Peyer's patch (tissue), 4 donors: ENCODE measurements around the gene TIMM21. TPM values are rescaled to one million over a fixed set of nuclear protein-coding genes. Genes with fewer than 3 reads are reported as not detected.

Source experiments
- DNase-seq, 3 donors: peaks; one replicate each; pipeline ENCODE4 v3.0.0-alpha.2; 2017 to 2019
- H3K27ac ChIP-seq, 4 donors: fragments of 200-600 bp; sonication (generic); one replicate each; pipeline ENCODE4 v1.5.1; 2016 to 2019
- H3K27me3 ChIP-seq, 2 donors: fragments of 200-600 bp; sonication (generic); one replicate each; pipeline ENCODE4 v1.5.1; 2019
- H3K36me3 ChIP-seq, 3 donors: fragments of 200-600 bp; sonication (generic); one replicate each; pipeline ENCODE4 v1.5.1; 2016 to 2019
- H3K4me1 ChIP-seq, 4 donors: fragments of 200-600 bp; sonication (generic); one replicate each; pipeline ENCODE4 v1.5.1; 2016 to 2019
- H3K4me3 ChIP-seq, 4 donors: fragments of 200-600 bp; sonication (generic); 1 replicate in 3 of 4; 2 replicates in 1 of 4; pipeline ENCODE4 v1.5.1; 2016 to 2019; ENCODE audit warnings: mild to moderate bottlenecking in 1 of 4
- H3K9me3 ChIP-seq, 4 donors: fragments of 200-600 bp; sonication (generic); one replicate each; pipeline ENCODE4 v1.5.1; 2016 to 2019; ENCODE audit warnings: mild to moderate bottlenecking in 1 of 4
- POLR2A ChIP-seq, 2 donors: fragments of 450-650 bp; IDR thresholded peaks; one replicate each; pipeline ENCODE4 v1.5.1; 2017; ENCODE audit warnings: antibody characterized with exemption in 2 of 2, mild to moderate bottlenecking in 2 of 2, moderate library complexity in 2 of 2
- total RNA-seq, 4 donors: library from RNA; depleted of rRNA; stranded (reverse); fragments of >200 nt; gene quantifications; one replicate each; pipeline ENCODE4 v1.1.0, GENCODE V29; 2016
- TF ChIP-seq, protein P1 (sequence below), 6 experiments: fragments of 450-650 bp in 4 of 6; fragments of 200-600 bp in 2 of 6; sonication (generic) in 1 of 6; IDR thresholded peaks; one replicate each; pipeline ENCODE4 v1.5.1; 2017 to 2019; ENCODE audit warnings: antibody characterized with exemption in 6 of 6, mild to moderate bottlenecking in 3 of 6, moderate library complexity in 1 of 6

Gene TIMM21
- total RNA-seq, 4 donors from 2014 or later = 15.9 to 36.3 (median 22.2) TPM

DNA sequence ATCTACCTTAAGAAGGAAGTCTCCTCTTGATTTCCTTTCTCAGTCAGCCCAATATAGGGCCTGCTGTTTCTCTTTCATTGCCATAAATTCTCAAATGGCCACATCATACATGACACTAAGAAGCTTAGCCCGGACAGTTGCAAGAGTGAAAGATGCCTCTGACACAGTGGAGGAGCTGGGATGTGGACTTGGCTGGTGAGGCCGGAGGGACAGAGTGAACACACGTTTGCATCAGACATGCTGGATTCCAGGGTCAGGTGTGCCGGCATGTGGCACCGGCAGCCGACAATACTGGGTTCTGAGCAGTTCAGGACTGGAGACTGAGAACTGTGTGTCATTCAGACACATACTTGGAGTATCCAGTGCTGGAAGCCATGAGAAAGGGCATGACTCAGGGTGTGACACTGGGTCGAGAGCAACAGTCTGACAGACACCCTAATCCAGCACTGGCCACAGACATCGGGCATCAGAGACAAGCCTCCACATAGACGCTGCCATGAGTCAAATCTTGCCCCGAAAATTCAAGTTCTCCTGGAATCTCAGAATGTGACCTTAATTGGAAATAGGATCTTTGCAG, 31.4 kb downstream of the TIMM21 start:
- Histone ChIP-seq H3K27ac (no peak overlapping the region), H3K4me3 (no peak overlapping the region), H3K9me3 (no peaks in the 10 kb centered on the region), H3K36me3 (no peaks in the 10 kb centered on the region), H3K4me1 (no peaks in the 10 kb centered on the region), H3K27me3 (no peaks in the 10 kb centered on the region)
- no peak for DNase-seq
- no peak for TF ChIP-seq POLR2A (IDR thresholded peaks at IDR 0.05)
- TF ChIP-seq, protein P1, sequence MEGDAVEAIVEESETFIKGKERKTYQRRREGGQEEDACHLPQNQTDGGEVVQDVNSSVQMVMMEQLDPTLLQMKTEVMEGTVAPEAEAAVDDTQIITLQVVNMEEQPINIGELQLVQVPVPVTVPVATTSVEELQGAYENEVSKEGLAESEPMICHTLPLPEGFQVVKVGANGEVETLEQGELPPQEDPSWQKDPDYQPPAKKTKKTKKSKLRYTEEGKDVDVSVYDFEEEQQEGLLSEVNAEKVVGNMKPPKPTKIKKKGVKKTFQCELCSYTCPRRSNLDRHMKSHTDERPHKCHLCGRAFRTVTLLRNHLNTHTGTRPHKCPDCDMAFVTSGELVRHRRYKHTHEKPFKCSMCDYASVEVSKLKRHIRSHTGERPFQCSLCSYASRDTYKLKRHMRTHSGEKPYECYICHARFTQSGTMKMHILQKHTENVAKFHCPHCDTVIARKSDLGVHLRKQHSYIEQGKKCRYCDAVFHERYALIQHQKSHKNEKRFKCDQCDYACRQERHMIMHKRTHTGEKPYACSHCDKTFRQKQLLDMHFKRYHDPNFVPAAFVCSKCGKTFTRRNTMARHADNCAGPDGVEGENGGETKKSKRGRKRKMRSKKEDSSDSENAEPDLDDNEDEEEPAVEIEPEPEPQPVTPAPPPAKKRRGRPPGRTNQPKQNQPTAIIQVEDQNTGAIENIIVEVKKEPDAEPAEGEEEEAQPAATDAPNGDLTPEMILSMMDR (IDR thresholded peaks at IDR 0.05) = no peak

DNA sequence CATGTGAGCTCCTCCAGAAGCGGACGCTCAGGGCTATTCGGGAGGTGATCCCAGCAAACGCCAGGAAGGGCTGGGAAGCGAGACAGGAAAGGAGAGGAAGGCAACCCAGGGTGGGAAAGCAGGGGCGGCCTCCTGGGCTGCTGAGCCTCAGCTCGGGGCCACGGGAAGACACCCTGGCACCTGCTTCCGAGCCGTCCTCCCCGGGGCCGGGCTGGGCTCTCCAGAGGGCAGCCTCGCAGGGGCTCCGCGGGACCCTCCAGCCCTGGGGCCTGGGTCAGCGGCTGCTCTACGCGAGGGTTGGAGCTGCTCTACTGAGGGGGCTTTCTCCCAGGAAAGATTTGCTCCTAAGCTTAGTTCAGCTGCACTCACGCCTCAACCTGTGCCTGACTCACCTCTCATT, 34.0 kb downstream of the TIMM21 start:
- Histone ChIP-seq H3K36me3 (no peaks in the 10 kb centered on the region), H3K4me3 (no peak overlapping the region), H3K4me1 (no peaks in the 10 kb centered on the region), H3K9me3 (no peaks in the 10 kb centered on the region), H3K27me3 (no peaks in the 10 kb centered on the region), H3K27ac (no peak overlapping the region)
- TF ChIP-seq, protein P1 (IDR thresholded peaks at IDR 0.05) = no peak
- TF ChIP-seq POLR2A (IDR thresholded peaks at IDR 0.05) = no peak
- DNase-seq = no peak

DNA sequence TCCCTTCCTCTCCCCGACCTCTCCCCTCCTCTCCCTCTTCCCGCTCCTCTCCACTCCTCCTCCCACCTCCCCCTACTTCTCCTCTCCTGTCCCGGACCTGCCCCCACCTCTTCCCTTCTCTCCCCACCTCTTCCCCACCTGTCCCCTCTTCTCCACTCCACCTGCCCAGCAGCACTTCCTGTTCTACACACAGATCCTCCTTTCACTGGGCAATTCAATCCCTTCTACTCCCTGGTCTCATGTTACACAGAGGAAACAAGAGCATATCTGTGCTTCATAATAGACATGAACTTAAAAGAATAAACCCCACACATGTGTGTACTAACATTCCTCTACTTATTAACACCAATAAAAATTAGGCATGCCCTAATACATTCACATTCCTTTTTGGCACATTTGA, 34.8 kb downstream of the TIMM21 start:
- no peak overlapping the region for H3K27ac ChIP-seq
- no peak for DNase-seq
- TF ChIP-seq, protein P1 (IDR thresholded peaks at IDR 0.05) = no peak
- no peak for TF ChIP-seq POLR2A (IDR thresholded peaks at IDR 0.05)
- H3K27me3 ChIP-seq = no peaks in the 10 kb centered on the region
- H3K9me3 ChIP-seq = no peaks in the 10 kb centered on the region
- no peaks in the 10 kb centered on the region for H3K36me3 ChIP-seq
- H3K4me3 ChIP-seq = no peak overlapping the region
- no peaks in the 10 kb centered on the region for H3K4me1 ChIP-seq

DNA sequence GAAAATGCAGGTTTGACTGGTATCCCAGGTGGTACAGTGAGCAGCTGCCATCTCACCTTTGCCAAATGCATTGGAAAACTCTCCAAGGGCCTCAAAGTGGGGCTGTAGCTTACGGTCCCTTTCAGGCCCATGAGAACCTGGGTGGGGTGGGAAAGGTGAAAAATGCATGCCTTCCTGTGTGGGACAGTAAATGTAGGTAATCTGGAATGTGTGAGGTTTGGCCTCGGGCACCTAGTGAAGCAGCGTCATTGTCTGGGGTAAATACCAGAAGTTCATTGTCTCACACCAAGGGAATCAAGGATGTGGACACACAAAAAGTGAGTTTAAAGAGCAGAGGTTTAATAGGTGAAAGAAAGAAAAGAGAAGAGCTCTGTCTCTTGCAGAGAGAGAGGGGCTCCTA, 36.6 kb downstream of the TIMM21 start:
- no peak for DNase-seq
- H3K9me3 ChIP-seq = no peaks in the 10 kb centered on the region
- no peak overlapping the region for H3K4me3 ChIP-seq
- no peaks in the 10 kb centered on the region for H3K27me3 ChIP-seq
- no peaks in the 10 kb centered on the region for H3K36me3 ChIP-seq
- no peaks in the 10 kb centered on the region for H3K4me1 ChIP-seq
- TF ChIP-seq, protein P1 (IDR thresholded peaks at IDR 0.05) = no peak
- TF ChIP-seq POLR2A (IDR thresholded peaks at IDR 0.05) = no peak
- no peak overlapping the region for H3K27ac ChIP-seq

DNA sequence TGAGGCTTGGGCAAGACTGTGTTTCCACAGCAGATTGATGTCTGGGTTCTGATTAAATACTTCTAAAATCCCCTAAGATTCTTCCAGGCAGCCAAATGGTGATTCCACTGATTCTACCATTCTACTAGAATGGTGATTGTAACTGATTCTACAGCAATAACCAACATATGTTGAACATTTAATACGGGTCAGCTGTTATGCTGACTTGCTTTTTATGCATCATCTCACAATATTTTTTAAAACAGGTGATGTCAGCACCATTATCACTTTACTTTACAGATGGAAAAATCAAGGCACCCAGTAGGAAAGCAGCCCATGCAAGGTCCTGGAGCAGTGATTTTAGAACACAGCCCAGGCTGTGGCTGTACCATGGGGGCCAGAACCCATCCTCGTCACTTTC, 37.5 kb downstream of the TIMM21 start:
- Histone ChIP-seq H3K27ac (no peak overlapping the region), H3K4me1 (no peaks in the 10 kb centered on the region), H3K9me3 (no peaks in the 10 kb centered on the region), H3K36me3 (no peaks in the 10 kb centered on the region), H3K4me3 (no peak overlapping the region), H3K27me3 (no peaks in the 10 kb centered on the region)
- no peak for DNase-seq
- no peak for TF ChIP-seq POLR2A (IDR thresholded peaks at IDR 0.05)
- TF ChIP-seq, protein P1 (IDR thresholded peaks at IDR 0.05) = no peak

DNA sequence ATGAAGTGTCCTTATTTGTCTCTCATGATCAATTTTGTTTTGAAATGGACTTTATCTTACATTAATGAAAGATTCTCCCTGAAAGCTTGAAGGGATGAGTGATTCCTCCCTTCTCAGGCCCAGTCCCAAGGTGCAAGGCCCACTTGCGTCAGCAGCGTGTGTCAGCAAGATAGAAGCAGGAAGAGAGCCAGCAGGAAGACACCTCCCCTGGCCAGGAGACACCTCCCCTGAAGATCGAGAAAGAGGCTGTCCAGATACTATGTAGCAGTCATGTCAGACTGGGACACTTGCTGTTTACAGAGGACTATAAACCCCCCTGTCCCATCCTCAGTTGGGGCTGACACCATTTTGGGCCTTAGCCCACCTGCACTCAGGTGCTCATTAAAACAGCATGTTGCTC, 38.3 kb downstream of the TIMM21 start:
- H3K9me3 ChIP-seq = no peaks in the 10 kb centered on the region
- no peak for TF ChIP-seq POLR2A (IDR thresholded peaks at IDR 0.05)
- TF ChIP-seq, protein P1 (IDR thresholded peaks at IDR 0.05) = no peak
- H3K27me3 ChIP-seq = no peaks in the 10 kb centered on the region
- no peaks in the 10 kb centered on the region for H3K4me1 ChIP-seq
- H3K4me3 ChIP-seq = no peak overlapping the region
- H3K36me3 ChIP-seq = no peaks in the 10 kb centered on the region
- no peak overlapping the region for H3K27ac ChIP-seq
- DNase-seq = no peak
